NCI-H2227 treated with DMSO at 0.1 percent for 48 hours (cell line): ENCODE data around the gene MANF.
"Not testable (repeated sequence)": the region's sequence is repeated elsewhere in the genome, so short reads cannot be mapped to it uniquely, and the experiment has no call there.

ENCODE experiments used
- DNase-seq: peaks from one replicate; lab custom pipeline; 2025; lab: John Stamatoyannopoulos, UW

Gene MANF

DNA sequence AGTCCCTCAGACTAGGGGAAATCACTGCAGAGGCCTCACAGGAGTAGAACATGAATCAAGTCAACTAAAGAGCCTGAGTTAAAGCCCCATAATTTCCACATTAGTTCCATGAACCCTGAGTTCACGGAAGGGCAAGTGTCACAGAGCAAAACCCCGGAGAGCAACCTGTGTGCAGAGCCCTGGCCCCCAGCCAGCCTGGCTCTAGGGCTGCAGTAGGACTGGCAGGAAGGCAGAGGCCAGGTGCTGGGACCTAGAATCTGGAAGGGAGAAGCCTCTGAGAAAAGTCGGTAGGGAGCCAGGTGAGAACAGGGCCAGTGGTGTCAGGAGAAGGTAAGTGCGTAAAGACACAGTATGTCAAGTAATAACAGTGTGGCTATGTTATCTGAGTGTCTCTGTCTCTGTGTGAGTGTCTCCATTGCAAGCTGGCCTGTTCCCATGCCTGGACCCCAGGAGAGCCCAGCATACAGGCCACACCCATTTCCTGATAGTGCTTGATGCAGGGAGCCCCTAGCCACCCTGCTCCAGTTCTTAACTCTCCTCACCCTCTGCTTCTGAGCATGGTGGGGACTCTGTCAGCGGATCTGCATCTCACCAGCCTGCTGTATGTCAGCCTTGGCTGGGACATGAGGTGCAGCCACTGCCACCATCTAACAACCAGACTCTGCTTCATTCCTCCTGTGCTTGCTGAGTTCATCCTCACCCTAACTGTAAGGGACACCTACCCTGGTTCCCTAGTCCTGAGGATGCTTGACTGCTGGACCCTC is 11.3 kb upstream of the MANF start:
- DNase-seq, result no peak

DNA sequence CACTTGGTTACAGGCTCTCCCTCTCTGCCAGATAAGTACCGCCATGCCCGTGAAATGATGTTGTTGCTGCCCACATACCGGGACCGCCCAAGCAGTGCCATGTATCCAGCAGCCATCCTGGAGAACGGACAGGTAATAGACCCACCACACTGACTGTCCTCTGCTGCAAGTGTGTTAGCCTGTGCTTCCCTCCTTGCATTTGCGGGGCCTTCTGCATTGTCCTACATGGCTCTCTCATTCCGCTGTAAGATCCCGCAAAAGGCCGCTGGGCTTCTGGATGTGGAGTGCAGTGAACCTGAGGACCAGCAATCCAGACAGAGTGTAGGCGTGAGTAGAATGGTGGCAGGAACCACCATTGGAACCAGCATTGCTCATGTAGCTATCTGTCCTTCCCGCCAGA is 10.6 kb upstream of the MANF start:
- no peak for DNase-seq

DNA sequence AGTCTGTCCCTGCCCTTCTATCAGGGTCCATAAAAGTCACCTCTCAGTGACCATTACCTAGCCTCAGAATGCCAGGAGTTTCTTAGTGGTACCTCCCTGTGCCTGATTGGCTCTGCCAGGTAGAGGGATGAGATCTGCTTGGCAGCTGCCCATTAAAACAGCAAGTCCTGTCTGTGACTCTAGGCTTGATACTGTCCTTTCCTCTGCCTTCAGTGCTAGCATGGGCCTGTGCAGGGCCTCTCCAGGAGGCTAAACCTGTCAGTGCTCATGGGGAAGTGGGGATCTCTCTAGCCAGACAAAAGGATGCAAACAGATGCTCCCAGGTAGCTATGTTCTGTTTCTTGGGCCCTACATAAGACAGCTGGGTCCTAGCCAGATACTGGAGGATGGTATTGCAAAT is 10.0 kb upstream of the MANF start:
- no peak for DNase-seq

DNA sequence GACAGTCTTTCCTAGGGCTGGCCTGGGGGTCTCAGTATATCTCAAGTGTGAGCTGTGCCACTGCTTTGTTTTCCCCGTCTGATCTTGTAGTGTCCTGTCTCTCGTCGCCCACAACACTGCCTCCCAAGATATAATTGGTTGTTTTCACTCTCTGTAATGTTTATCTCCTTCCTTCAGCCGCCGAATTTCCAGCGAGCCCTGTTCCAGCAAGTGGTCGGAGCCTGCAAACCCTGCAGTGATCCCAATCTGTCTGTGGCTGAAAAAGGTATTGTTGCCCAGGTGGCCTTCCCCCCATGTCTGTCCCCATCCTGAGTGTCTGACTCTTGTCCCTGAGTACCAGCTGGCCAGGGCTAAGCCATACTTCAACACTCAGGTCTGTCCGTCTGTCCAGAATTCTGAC is 9.5 kb upstream of the MANF start:
- DNase-seq, result no peak

DNA sequence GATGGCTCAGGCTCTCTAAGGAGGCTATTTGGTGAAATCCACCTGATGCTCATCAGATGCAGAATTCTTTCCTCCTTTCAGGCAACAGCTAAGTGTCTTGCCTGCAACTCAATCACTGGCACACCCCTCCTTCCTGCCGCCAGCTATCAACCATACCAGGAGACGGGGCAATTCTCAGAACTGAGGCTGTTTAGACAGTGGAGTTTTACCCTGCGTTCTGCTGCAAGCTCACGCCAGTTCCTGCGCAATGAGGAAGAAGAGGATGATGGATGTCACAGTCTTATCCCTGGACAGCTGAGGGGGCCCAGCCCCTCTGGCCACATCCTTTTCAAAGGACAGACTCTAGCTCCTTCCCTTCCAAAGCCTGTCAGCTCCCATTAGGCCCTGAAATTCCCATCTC is 7.0 kb upstream of the MANF start:
- no peak for DNase-seq

DNA sequence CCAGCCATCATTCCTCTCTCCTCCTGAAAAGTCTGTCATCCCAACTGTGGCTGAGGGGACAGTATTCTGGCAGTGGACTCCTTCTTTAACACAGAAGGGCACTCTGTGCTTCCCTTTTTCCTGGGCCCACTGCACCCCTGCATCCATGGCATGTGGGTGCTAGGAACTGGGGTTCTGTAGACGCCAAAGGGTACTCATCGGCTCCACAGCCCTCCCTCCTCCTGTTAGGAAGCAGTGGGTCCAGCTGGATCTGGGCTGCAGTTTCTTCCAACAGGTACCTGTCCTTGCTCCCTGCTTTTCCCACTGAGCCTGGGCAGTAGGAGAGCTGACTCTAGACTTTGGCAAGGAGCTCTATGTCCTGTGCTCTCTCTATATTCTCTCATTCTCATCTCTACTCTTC is 6.4 kb upstream of the MANF start:
- DNase-seq, result no peak

DNA sequence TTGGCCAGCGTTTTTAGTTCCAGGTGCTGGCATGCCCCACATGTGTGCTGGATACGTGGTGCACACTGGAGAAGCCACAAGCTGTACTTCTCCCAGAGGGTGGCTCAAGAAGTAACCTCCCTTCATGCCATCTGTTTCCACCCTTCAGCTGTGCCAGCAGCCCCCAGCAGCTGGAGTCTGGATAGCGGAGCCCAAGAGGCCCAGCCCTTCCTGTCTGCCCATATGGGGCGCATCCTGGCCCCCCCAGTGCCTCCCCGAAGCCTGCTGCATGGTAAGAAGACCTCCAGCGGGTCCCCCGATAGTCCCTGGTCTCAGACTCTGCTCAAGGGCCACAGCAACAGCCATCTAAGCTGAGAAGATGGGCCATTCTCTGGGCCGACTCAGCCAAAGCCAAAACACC is 5.8 kb upstream of the MANF start:
- no peak for DNase-seq

DNA sequence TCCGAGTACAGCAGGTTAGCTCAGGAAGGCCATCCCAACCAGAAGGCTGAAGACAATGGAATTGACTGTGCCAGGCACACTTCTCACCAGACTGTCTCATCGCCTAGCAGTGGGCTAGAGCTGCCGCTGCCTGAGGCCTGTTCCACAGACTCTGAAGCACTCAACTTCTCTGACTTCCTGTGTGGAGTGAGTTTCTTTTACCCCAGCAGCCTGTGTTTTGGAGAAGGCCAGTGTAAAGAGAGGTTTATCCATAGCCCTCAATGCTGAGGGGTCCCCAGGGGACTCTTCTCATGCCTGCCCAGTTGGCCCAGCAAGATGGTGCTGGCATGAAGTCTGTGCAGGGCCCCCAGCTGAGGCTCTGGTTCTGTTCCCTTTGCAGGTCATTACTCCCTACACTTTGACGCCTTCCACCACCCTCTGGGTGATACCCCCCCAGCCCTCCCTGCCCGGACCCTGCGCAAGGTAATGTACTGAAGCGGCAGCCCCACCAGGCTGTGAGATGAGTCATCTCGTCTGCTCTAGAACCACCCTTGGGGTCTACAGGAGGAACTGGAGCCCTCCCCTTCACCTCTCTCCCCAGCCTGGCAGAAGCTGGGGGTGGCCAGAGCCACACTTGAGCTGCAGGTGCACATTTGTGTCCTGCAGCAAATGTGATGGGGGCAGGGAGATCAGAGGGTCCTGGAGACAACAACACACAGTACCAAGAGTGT is 5.2 kb upstream of the MANF start:
- no peak for DNase-seq

DNA sequence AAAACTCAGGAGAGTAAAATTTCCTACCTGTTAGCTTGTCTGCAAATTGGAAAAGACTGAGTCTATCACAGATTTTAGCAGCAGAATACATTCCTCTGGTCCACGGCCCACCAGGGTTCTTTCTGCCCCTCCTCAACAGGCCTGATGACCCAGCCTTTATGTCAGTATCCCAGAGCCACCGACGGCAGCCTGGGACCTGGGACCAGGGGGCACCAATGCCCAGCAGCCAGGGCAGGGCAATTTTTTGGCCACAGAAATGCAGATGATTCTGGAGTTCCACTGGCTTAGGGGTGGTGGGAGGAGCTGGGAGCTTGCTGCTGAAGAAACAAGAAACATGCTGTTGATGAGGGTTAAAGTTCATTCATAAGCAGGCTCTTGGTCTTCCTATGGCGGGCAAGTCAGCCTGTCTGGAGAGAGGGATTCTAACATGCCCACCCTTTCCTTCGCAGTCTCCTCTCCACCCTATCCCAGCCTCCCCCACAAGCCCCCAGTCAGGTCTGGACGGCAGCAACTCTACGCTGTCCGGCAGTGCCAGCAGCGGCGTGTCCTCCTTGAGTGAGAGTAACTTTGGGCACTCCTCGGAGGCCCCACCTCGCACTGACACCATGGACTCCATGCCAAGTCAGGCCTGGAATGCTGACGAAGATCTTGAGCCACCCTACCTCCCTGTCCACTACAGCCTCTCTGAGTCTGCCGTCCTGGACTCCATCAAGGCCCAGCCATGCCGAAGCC is 4.3 kb upstream of the MANF start:
- no peak for DNase-seq

DNA sequence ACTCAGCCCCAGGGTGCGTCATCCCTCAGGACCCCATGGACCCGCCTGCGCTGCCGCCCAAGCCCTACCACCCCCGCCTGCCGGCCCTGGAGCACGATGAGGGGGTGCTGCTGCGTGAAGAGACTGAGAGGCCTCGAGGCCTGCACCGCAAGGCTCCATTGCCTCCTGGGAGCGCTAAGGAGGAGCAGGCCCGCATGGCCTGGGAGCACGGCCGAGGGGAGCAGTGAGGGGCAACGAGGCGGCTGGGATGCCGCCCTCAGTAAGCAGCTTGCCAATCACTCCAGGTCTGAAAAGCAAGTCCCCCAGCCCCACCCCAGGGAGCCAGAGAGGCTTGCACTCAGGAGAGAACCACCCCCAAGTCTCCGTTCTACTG is 3.8 kb upstream of the MANF start:
- no peak for DNase-seq

DNA sequence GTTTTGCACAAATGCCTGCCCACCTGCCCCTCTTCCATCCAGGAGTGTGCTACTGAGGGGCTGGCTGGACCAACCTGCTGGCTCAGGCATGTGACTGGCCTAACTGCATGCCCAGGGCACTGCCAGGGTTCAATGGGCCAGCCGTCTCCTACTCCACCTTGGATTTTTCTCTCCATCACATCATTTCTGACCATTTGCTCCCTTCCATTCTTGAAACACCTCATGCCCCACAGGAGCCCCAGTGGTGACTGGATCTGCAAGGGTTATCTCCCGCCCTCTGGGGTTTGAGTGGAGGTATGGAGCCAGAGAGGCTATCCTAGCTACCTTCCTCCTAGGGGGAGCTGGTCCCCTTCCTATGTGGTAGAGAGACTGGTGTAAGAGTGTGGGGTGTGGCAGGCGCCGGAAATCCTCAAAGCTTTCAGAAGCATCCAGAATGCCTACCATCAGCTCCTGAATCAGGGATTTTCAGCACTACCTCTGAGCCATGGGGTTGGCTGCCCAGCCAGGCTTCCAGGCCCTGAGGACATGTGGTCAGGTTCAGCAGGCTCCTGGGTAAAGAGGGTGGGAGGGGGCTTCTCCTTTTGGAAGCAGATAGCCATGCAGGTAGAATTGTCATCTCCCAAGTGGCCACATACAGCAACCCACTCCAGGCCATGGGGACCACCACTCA is 2.9 kb upstream of the MANF start:
- no peak for DNase-seq

DNA sequence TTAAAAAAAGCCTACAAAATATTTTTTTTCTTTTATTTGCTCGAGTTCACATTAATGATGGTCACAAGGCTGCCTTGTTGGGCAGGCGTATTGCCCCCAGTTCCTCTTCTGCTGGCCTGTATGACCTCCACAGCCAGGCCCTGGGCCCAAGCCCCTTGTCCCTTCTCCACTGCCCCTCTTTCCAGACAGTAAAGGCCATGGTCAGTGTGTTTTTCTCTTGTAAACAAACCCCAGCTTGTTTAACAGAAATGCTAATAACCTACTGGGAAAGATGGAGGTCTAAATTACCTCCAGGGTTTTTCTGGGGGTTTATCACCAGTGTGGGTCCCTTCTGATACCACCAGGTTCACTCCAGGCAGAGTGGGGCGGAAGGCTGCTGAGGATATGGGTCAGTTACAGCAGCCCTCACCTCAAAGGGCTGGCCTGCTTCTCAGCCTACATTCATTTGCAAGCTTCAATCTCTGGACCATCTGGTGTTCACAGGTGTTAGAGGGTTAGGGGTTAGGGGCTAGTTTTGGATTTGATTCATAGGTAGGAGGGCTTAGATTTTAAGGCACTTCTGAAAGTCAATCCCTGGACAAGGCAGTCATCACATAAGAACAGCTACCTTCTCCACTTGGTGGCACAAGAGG is 2.0 kb upstream of the MANF start:
- no peak for DNase-seq

DNA sequence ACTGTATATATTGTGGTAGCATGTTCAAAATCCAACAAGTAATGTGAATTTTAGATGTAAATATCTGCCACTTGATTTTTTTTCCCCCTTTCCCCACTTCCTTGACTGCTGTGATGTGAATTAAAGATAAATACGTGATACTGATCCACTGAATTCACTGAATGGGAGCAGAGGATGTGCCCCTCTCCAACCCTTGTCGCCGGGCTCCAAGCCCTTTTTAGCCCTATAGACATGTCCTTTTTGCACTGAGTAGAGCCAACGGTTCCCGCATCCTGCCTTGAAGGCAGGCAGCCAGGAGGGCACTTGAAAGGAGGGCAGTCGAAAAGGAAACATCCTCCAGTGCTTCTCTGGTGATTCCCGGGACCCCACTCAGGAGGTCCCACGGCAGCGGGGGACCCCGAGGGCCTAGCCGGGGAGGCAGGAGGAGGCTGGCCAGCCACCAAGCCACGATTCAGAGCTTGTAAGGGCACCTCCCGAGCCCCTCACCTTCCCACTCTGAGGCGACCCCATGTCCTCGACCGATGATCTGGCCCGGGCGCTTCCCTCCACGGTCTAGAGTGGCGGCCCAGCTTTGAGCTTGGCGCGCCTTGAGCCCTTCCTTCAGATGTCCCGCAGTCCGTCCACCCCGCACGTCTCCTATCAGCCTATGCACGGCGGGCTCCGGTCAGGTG is 901 bp upstream of the MANF start:
- DNase-seq, result no peak

DNA sequence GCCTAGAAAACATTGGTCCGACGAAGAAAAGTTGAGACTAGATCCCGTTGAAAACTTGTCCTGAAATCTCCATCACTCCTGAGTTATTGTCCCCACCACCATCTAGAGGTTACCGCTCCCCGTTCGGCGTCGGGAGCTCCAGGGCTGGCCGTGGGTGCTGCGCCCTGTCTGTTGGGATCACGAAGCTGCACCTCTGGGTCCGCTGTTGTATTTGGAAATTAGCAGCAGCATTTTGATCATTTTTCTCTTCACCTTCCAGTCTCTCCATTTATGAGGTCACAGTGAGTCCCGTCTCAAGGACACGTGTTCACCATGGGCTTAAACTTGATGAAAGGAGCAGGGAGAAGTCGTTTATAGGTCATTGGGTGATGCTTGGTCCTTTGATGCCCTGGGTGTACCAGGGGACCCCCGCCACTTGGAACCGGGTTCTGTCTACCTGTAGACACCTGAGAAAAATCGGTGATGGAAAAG is 565 bp downstream of the MANF start:
- no peak for DNase-seq

DNA sequence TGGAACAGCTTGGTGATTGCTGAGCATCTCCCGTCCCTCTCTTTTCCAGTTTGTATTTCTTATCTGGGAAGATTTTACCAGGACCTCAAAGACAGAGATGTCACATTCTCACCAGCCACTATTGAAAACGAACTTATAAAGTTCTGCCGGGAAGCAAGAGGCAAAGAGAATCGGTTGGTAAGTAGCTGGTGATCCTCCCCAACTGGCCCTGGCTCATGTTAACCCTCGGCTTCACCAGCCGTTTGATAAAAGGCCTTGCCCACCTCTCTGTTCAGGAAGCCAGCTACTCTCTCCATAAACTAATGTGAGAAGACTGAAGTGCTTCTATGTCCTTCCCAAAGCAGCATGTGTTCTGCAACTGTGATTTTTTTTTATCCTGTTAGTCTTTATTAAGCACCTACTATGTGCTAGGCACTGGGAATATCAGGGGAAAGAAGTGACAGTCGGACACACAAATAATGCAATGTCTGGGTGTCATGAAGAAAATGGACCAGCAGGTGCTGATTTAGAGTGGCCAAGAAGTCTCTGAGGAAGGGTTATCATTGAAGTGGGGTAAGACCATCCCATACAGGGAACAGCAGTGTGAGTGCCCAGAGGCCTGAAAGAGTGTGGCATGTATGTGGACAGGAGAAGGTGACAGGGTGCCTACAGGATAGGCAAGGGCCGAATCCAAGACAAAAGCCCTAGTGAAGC is 1.2 kb downstream of the MANF start:
- DNase-seq, result no peak

DNA sequence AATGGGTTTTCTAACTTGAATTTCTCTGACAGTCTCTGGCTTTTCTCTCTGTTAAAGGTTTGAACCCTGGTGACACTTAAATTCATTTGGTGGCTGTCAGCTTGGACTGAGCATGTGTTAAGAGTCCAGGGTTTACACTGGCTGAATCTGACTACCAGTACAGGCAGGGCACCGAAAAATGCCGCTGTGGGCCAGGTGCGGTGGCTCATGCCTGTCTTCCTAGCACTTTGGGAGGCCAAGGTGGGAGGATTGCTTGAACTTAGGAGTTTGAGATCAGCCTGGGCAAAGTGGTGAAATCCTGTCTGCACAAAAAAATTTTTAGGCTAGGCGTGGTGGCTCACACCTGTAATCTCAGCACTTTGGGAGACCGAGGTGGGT is 1.8 kb downstream of the MANF start:
- no peak for DNase-seq

DNA sequence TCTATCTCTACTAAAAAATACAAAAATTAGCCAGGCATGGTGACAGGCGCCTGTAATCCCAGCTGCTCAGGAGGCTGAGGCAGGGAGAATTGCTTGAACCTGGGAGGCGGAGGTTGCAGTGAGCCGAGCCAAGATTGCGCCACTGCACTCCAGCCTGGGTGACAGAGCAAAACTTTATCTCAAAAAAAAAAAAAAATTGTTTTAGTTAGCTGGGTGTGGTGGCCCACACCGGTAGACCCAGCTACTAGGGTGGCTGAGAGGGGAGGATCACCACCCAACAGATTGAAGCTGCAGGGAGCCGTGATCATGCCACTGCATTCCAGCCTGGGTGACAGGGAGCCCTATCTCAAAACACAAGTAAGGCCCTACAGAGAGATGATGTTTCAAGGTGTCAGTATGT is 2.2 kb downstream of the MANF start:
- not testable (repeated sequence) for DNase-seq

DNA sequence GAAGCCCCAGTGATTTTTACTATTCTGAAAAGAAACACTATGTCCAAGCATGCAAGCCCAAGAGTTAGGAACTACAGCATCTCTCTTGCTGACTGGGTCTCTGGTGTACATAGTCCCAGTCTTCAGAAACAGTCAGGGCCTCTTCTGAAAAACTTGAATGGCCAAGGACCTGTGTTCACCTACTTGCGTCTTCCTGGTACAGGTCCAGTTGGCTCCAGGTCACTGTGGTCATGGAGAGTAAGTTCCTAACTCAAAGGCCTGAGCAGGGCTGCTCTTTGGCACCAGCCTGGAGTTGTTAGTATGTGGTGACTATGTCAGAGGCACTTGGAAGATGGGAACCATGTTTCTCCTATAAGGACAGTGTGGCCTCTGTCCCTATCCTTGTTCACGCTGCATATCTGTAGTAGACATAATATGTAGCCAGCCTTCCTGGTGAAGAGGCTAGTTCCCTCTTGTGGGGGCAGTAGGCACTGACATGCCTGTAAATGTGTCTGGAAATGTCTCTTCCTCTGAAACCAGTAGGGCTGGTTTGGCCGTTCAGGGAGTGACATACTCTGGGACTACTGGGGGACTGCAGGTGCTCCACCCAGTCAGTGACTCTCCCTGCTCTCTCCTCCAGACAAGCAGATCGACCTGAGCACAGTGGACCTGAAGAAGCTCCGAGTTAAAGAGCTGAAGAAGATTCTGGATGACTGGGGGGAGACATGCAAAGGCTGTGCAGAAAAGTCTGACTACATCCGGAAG is 3.4 kb downstream of the MANF start:
- no peak for DNase-seq

DNA sequence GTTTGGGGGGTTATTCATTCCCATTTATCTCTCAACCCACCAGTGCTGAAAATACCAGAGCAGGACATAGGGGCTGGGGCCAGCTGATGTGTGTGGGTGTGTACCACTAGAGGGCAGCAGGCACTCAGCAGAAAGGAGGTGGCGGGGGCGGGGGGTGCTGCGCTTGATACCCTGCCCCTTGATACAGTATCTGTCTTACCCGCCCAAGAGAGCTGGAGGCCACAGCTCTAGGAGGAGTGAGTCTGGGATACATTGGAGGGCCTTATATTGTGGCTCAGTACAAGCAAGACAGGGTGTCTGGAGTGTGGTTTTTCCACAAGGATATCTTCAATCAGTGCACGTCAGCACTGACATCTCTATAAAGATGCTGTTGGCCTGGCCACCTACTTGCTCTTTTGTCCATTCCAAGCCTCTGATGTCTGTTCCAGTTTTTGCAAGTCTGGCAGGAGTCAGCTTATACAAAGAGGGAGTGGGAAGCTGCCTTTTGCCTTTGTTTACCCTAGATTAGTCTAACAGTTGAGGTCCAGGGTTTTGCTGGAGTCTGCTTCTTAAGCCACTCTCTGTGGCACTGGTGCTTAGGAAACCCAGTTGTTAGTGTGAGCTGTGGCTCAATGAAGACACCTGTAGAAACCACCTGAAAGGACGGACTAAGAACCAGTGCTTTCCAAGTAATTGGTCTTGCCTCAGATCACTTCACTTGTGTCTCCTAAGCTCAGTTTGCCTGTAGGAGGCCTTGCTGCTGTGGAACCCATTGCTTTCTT is 4.5 kb downstream of the MANF start:
- no peak for DNase-seq
